Ectodermal cell (in vitro differentiated cells): ENCODE results near the gene CKAP4.

Source experiments
- H3K27ac ChIP-seq: 2 replicates; pipeline ENCODE4 v1.7.0; 2013; ENCODE audit warnings: mild to moderate bottlenecking, low read depth, low read length; ENCODE audit not compliant: insufficient read depth, poor library complexity, severe bottlenecking
- H3K27me3 ChIP-seq: 2 replicates; pipeline ENCODE4 v1.7.0; 2013; ENCODE audit warnings: mild to moderate bottlenecking, low read length; ENCODE audit not compliant: insufficient read depth, control insufficient read depth, poor library complexity, severe bottlenecking
- H3K36me3 ChIP-seq: one replicate; pipeline ENCODE4 v1.7.0; 2013; ENCODE audit warnings: low read length; ENCODE audit not compliant: control insufficient read depth, insufficient read depth
- H3K4me1 ChIP-seq: one replicate; pipeline ENCODE4 v1.7.0; 2013; ENCODE audit warnings: low read length; ENCODE audit not compliant: control insufficient read depth, insufficient read depth
- H3K4me3 ChIP-seq: 2 replicates; pipeline ENCODE4 v1.7.0; 2013; ENCODE audit warnings: low read depth, low read length, control low read depth; ENCODE audit not compliant: insufficient read depth
- H3K9me3 ChIP-seq: 2 replicates; pipeline ENCODE4 v1.7.0; 2013; ENCODE audit warnings: mild to moderate bottlenecking, low read length, moderate library complexity; ENCODE audit not compliant: control insufficient read depth
- WGBS, 2 experiments: methylation state at CpG; one replicate each; pipeline ENCODE4 v1.1.7; 2013; ENCODE audit warnings: missing lambda C conversion rate in 2 of 2; 5-methylcytosine and 5-hydroxymethylcytosine counted together

The CKAP4 gene

DNA sequence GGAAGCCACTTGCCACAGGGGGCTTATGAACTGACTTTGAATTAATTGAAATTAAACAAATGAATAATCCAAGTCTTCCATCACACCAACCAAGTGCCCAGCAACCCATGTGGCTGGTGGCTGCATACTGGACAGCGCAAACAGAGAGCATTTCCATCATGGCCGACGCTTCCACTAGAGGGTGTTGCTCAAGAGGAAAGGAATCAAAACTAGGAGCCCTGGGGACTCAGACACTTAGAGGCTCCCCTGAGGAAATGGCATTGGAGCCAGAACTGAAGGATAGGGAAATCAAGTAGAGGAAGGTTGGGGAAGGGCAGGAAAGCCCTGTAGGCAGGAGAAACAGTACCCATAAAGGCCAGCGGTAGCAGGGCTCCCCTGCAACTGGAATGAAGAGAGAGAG lies 58.5 kb downstream of the CKAP4 start:
- no peaks in the 10 kb centered on the region for H3K36me3 ChIP-seq
- H3K27ac ChIP-seq: no peak overlapping the region
- H3K4me3 ChIP-seq: no peak overlapping the region
- H3K4me1 ChIP-seq: peaks cover 34% of the 10 kb centered on the region
- WGBS, 2 experiments: 90 to 93% methylated on average over 4 of the region's 4 CpGs
- no peaks in the 10 kb centered on the region for H3K9me3 ChIP-seq
- no peaks in the 10 kb centered on the region for H3K27me3 ChIP-seq

DNA sequence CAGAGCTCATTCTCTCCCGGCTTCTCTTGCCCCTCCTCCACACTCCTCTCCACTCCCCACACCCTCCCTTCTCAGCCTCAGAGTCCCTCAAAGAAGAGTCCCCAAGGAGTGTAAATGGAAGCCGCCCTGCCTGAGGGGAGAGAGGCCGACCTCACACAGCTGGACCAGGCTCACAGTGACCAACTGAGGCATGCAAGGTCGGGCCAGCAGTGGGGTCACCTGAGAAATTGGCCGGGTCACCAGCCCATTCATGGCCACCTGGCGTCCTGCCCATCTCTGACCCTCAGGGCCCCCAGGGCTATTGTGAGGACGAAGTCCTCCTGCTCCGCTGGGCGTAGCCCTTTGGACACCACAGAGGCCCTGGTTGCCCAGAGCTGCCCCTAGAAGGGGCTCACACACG lies 59.6 kb downstream of the CKAP4 start:
- H3K27ac ChIP-seq: peak overlapping the region; percentile 52
- no peak overlapping the region for H3K4me3 ChIP-seq
- no peaks in the 10 kb centered on the region for H3K27me3 ChIP-seq
- H3K9me3 ChIP-seq: no peaks in the 10 kb centered on the region
- peaks cover 34% of the 10 kb centered on the region for H3K4me1 ChIP-seq
- WGBS, 2 experiments: 21 to 26% methylated on average over 10 of the region's 10 CpGs
- H3K36me3 ChIP-seq: no peaks in the 10 kb centered on the region
